ENCODE results near the gene SLX1B.
"Not testable (repeated sequence)": the region's sequence is repeated elsewhere in the genome, so short reads cannot be mapped to it uniquely, and the experiment has no call there.

The SLX1B gene

DNA sequence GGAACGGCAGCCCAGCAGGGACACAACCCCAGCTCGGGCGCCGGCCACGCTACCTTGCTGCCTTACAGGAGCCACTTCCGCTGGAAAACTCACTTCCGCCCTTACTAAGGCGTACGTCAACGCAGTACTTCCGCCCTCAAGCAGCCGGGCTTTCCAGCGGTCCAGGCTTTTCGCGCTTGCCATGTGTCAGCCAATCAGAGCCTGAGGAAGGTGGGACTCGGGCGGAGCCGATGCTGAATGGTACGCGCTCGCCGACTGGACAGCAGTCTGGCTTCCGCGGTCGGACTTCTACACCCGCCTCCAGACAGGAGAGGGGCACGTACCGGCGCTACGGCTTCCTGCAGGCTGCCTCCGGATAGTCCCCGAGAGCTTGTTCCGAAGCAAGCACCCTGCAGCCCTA lies at the start of gene SLX1B, which contains the start of gene BOLA2:
Gene SLX1B (plus strand): TSS at position 265 of the 400 bp plus-strand sequence.
Gene BOLA2 (minus strand): TSS at position 83 of the 400 bp plus-strand sequence. CDS start 98 bp downstream, outside the sequence.
- DNase-seq (ENCODE audit: low read depth), result not testable (repeated sequence)

DNA sequence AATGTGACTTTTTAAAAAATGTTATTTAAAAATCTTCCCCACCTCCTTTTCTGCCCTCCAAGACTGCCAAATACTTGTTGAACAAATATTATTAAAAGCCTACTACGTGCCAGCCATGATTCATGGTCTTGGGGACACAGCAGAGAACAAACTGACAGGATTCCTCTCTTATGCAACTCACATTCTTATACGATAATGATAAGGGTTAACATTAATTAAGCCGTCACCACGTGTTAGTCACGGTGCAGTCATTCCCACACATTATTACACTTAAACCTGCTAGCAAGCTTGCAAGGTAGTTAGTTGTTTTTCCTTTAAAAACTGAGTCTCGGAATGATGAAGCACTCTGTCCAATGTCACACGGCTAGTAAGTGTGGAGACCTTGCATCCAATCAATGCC lies 49.1 kb upstream of the SLX1B start:
- DNase-seq (ENCODE audit: low read depth), result not testable (repeated sequence)

DNA sequence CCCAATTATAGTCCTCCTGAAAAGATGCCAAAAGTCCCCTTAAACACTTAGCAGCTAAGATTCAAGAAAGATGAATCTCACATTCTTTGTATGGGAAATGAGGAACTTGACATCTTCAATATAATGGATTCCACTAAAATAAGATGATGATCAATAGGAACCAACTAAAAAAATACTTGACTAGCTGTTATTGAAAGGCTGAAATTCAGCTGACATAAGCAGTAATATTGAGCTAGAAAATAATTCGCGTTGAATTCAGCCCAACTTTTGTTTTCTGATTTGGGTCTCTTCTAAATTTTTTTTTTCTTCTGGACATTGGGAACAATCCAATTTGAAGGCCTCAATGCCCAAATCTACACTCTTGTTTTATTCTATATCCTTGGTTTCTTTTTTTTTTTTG lies 30.7 kb upstream of the SLX1B start:
- DNase-seq (ENCODE audit: low read depth), result not testable (repeated sequence)

DNA sequence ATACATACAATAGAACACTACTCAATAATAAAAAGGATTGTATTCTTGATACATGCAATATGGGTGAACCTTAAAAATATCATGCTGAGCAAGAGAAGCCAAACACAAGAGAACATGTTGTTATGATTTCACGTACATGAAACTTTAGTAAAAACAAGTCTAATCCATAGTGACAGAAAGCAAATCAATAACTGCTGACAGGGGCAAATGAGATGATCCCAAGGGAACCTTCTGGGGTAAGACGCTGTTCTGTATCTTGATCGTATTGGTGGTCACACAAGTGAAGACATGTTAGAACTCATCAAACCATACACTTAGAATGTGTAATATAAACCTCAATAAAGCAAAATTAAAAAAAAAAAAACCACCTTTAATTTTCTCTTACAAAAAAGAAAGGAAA lies 28.9 kb upstream of the SLX1B start:
- not testable (repeated sequence) for DNase-seq (ENCODE audit: low read depth)

DNA sequence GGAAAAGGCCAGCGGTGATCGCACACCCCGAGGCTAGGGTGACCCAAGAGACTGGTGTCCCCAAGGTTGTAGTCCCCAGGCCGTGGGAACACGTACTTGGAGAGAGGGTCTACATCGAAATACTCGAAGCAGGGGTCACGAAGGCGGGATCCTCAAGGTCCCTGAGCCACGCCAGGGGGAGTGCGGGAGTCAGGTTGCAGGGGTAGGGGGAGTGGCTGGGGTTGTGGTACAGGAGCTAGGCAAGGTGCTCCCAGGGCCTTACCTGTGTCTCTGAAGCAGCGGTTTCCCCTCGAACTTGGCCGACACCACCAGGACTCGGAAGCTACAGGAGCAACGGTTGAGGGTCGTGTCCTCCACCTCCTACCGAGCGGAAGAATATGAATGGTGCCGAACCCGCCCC lies 579 bp upstream of the SLX1B start:
- not testable (repeated sequence) for DNase-seq (ENCODE audit: low read depth)

DNA sequence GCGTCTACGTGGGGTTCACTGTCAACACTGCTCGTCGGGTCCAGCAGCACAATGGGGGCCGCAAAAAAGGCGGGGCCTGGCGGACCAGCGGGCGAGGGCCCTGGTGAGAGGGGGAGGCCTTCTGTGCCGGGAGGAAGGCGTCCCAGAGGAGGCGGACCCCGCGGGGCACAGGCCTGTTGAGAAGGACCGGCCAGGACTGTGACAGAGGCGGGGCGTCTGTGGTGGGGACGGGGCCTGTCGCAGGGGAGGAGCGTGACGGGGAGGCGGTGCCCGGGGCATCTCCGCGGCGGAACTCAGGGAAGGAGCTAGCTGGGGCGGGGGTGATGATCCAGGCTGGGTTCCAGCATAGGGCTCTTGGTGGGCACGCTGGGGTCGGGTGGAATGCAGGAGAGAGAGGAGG lies 495 bp downstream of the SLX1B start:
- not testable (repeated sequence) for DNase-seq (ENCODE audit: low read depth)

DNA sequence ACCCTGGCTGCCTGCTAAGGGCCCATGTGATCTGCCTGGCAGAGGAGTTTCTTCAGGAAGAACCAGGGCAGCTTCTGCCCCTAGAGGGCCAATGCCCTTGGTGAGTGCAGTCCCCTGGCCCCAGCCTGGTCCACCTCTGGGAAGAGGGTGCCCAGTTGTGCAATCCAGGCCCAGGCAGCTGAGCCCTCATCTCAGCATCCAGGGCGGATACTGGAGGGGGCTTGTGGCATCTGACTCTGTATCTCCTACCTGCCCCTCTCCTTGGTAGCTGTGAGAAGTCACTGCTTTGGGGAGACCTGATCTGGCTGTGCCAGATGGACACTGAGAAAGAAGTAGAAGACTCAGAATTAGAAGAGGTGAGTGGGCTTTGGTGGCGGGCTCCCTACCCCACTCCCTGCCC lies 3.3 kb downstream of the SLX1B start:
- not testable (repeated sequence) for DNase-seq (ENCODE audit: low read depth)

DNA sequence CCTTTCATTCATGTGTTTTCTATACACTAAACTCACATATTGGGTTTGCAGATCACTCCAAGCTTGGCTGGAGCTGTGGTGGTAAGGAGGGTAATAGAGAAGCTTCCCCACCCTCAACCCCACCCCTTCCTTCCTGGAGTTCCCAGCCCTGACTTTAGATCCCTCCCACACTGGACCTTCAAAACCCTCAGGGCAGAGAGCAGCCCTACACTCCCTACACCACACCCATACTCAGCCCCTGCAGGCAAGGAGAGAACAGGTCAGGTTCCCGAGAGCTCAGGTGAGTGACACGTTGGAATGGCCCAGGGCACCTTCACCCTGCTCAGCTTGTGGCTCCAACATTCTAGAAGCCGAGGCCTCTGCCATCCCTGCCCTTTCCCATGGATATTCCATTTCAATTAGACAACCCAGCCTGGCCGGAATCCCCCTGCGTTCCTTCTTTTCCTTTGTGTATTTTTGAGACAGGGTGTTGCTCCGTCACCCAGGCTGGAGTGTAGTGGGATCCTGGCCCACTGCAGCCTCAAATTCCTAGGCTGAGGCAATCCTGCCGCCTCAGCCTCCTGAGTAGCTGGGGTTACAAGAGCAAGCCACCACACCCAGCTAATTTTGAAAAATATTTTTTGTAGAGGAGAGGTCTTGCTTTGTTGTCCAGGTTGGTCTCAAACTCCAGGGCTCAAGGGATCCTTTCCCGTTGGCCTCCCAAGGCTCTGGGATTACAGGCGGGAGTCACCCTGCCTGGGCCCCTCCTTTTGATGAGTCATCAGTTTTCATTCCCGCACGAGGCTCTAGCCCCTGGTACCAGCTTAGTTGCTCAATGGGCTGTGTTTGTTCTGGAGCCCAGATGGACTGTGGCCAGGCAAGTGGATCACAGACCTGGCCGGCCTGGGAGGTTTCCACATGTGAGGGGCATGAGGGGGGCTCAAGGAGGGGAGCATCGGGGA lies 5.6 kb downstream of the SLX1B start, which contains the start of gene SULT1A4:
Gene SULT1A4 (plus strand): TSS at position 208 of the 941 bp plus-strand sequence. CDS start 1,473 bp downstream, outside the sequence.
- DNase-seq (ENCODE audit: low read depth), result not testable (repeated sequence)

DNA sequence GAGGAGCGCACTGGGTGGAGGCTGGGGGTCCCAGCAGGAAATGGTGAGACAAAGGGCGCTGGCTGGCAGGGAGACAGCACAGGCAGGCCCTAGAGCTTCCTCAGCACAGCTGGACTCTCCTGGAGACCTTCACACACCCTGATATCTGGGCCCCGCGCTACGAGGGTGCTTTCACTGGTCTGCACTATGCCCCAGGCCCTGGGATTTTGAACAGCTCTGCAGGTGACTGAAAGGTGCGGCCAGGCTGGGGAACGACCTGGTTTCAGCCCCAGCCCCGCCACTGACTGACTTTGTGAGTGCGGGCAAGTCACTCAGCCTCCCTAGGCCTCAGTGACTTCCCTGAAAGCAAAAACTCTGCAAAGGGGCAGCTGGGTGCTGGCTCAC lies 6.3 kb downstream of the SLX1B start:
- DNase-seq (ENCODE audit: low read depth), result not testable (repeated sequence)

DNA sequence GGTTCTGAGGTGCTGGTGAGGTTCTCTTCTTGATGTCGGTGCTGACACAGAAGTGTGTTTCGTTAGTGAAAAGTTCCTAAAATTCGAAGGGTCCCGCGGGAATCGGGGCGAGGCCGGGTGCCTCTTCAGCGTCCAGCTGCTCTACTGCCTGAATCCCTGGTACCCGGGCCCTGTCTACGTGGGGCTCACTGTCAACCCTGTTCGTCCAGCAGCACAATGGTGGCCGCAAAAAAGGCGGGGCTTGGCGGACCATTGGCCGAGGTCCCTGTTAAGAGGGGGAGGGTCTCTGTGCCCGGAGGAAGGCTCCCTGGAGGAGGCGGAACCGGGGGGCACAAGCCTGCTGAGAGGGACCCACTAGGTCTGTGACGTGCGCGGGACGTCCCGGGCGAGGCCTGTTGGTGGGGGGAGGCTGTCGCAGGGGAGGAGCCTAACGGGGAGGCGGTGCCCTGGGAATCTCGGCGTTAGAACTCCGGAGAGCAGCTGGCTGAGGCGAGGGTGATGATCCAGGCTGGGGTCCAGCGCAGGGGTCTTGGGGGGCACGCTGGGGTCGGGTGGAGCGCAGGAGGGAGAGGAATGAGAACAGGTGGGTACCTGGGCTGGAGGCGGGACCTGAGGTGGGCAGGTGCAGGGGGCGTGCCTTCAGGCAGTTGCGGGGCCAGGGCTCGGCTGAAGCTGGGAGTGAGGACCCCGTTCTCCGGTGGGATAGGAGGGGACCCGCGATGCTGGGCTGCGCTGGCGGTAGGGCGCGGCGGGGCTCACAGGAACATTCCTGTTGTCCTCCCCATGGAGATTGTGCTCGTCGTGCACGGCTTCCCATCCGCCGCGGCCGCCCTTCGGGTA lies 11.9 kb downstream of the SLX1B start:
- DNase-seq (ENCODE audit: low read depth), result not testable (repeated sequence)

DNA sequence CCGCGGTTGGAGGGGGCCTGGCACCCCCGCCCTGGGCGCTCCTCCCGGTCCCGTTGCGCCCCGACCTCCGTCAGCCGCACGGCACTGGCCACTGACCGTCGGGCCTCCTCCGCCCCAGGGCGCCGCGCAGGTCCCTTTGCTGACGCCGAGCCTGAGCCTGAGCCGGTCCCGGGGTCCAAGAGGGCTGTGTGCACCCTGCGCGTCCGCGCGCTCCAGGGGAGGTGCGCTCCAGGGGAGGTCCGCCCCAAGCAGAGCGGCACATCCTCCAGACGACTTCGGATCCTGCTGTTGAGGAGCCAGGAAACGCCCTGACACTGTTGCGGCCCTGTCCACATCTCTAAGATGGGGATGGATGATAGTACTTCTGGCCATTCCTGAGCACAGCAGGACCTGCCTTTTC lies 12.6 kb downstream of the SLX1B start:
- DNase-seq (ENCODE audit: low read depth), result not testable (repeated sequence)

DNA sequence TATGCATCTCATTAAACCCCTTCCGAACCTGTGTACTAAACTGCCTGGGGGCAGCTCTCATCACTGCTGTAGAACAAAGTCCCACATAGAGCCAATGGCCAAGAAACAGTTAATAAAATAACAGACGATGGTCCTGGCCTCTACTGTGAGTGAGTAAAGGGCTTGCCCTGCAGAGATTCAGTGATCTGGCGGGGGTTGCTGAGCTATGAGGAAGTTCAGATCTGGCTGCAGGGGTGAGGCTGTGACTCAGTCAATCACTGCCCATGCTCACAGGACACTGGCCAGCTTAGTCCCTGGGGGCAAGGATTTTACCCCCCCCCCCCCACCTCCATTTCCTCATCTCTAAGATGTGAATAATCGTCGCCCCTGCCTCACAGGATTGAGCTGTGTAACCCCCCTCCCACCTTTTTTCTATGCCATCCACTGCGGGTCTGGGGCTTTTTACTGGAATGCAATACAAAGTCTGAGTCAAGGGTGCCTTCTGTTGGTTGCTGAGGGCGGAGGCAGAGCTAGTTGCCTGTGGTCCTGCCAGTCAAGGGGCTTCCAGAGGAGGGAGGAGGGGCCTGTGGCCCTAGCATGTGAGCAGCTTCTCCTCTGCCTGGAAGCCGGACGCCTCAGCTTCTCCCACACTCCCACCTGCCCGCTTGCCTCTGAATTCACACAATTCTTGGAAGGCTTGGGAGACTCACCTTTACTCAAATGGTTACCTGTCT lies 13.5 kb downstream of the SLX1B start:
- DNase-seq (ENCODE audit: low read depth), result not testable (repeated sequence)

DNA sequence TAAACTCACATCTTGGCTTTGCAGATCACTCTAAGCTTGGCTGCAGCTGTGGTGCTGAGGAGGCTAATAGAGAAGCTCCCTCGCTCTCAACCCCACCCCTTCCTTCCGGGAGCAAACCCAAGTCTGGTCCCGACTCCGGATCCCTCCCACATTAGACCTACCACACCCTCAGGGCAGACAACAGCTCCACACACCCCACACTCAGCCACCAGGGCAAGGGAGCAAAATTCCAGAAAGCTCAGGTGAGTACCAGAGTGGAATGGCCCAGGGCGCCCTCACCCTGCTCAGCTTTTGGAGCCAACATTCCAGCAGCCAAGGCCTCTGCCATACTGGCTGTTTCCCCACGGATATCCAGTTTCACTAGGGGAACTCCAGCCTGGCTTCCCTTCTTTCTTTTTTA lies 15.3 kb downstream of the SLX1B start:
- not testable (repeated sequence) for DNase-seq (ENCODE audit: low read depth)

DNA sequence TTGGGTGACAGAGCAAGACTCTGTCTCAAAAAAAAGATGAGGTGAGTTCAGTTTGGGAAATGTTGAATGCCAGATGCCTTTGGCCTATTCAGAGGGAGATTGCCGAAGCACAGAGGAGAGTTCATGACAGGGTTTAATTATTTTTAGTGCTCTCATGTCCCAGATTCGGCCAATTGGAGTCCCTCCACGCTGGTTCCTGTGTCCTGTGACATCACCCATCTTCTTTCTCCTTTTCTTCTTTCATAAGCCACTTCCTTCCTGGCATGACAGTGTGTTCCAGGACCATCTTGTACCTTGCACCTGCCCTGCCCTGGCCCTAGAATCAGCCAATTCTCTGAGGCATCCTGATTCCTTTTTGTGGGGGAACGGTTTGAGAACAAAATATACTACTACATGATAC lies 17.7 kb downstream of the SLX1B start:
- not testable (repeated sequence) for DNase-seq (ENCODE audit: low read depth)

DNA sequence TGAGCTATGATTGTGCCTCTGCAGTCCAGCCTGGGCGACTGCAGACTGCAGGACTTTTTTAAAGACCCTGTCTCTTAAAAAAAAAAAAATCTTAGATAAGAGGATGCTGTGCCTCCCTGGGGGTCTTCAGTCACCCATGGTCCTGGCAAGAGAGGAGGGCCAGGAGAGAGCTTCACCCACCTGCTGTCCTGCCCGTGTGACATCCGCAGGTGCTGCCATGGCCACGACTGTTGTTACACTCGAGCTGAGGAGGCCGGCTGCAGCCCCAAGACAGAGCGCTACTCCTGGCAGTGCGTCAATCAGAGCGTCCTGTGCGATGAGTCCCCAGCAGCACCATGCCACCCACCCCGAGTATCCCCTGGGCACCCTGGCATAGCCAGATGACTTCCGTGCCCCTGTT lies 27.9 kb downstream of the SLX1B start:
- DNase-seq (ENCODE audit: low read depth), result not testable (repeated sequence)

DNA sequence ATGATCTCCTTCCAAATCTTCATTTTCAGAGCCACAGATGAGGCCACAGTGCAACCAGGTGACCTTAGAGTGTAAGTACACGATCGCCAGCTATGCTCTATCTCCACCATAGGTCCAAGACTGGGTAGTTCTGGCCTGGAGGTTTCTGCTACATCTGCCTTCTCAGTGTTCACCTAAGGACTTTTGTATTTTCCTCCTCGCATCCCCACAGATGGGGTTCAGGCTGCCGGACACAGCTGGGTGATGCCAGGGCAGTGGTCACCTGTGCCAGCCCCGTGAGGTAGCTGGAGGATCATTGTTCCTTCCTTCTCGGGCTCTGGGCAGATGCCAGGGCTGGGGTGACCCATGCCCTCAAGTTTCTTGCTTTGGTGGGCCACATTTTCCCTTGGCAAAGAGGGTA lies 52.0 kb downstream of the SLX1B start, which contains the start of gene NPIPB12:
Gene NPIPB12 (minus strand): TSS at position 101 of the 400 bp plus-strand sequence.
- DNase-seq (ENCODE audit: low read depth), result not testable (repeated sequence)
